ENCODE measurements around the gene AK9.

AK9 gene

GRCh38 chr6:109471105-109471810 lies 219.7 kb downstream of the AK9 start:
- H3K27ac ChIP-seq (ENCODE audit: low read depth, low read length) = no peak overlapping the region
- no CpG with 5 or more reads among the region's 5 CpGs for WGBS (ENCODE audit: extremely low coverage, insufficient coverage, insufficient read length)
- H3K79me2 ChIP-seq (ENCODE audit: control insufficient read depth, insufficient read depth, low read length, poor library complexity) = no peaks in the 10 kb centered on the region
- H3K23ac ChIP-seq (ENCODE audit: low read length) = no peak overlapping the region
- no peak overlapping the region for H4K91ac ChIP-seq (ENCODE audit: low read depth, low read length)
- no peak overlapping the region for H3K9ac ChIP-seq (ENCODE audit: low read length)
- H3K79me1 ChIP-seq (ENCODE audit: low read length) = no peaks in the 10 kb centered on the region
- H3K9me3 ChIP-seq (ENCODE audit: insufficient read depth, low read depth, low read length) = no peaks in the 10 kb centered on the region
- no peak overlapping the region for H2BK12ac ChIP-seq (ENCODE audit: low read length)
- no peak overlapping the region for H3K18ac ChIP-seq (ENCODE audit: low read length)
- peaks cover 0 to 2% of the 10 kb centered on the region in 2 experiments for H3K4me1 ChIP-seq (ENCODE audit: control insufficient read depth in 1 of 2, insufficient read depth in 2 of 2, low read length in 2 of 2)
- no peak overlapping the region for H2AFZ ChIP-seq (ENCODE audit: insufficient read depth, low read length, poor library complexity)
- H3K36me3 ChIP-seq (ENCODE audit: control insufficient read depth in 1 of 2, insufficient read depth in 2 of 2, low read length in 2 of 2) = peaks cover 20 to 49% of the 10 kb centered on the region in 2 experiments
- no peak overlapping the region for H4K8ac ChIP-seq (ENCODE audit: low read depth, low read length)
- no peak overlapping the region for H2AK5ac ChIP-seq (ENCODE audit: low read length)
- no peak overlapping the region for H4K12ac ChIP-seq (ENCODE audit: low read depth, low read length)
- no peak overlapping the region for H3K14ac ChIP-seq (ENCODE audit: low read length)
- no peak overlapping the region for H3K4me3 ChIP-seq (ENCODE audit: low read depth, low read length)
- DNase-seq = no peak
- H3K27me3 ChIP-seq (ENCODE audit: insufficient read depth, low read length) = no peaks in the 10 kb centered on the region
- H2BK5ac ChIP-seq (ENCODE audit: low read depth, low read length, poor library complexity) = no peak overlapping the region
- no peak overlapping the region for H3K4ac ChIP-seq (ENCODE audit: low read depth, low read length)
- no peak overlapping the region for H2BK120ac ChIP-seq (ENCODE audit: insufficient read depth, low read length, poor library complexity)
- H3K4me2 ChIP-seq (ENCODE audit: low read length) = no peak overlapping the region

DNA sequence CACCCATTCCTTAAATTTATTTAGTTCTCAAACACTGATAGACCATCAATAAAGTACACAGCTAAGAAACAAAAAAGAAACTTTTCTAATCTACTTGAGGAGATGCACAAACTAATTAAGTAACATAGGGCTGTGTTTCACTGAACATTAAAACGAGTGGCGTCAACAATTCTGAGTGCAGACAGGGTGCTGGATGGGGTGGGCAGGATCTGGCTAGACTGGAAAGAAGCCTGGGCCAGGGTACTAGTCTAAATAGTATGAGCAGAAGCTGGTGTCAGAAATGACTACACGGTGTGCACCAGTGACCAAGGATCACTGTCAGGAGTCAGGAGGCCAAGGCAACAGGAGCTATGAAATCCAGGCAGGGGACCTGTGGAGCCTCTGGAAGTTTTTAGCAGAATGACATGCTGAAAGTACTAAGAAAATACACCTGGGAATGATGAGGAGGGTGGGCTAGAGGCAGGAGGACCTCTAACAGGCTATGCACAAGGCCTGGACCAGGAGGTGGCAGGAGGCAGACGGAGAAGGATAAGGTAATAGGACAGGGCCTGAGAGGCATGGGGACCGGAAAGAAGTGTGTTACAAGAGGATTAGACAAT lies 221.3 kb downstream of the AK9 start:
- Histone ChIP-seq H3K4me2 (ENCODE audit: low read length) (no peak overlapping the region), H2BK5ac (ENCODE audit: low read depth, low read length, poor library complexity) (no peak overlapping the region), H2BK12ac (ENCODE audit: low read length) (no peak overlapping the region), H3K4me3 (ENCODE audit: low read depth, low read length) (no peak overlapping the region), H3K14ac (ENCODE audit: low read length) (no peak overlapping the region), H3K27me3 (ENCODE audit: insufficient read depth, low read length) (no peaks in the 10 kb centered on the region), H3K79me1 (ENCODE audit: low read length) (no peaks in the 10 kb centered on the region), H3K18ac (ENCODE audit: low read length) (no peak overlapping the region), H3K23ac (ENCODE audit: low read length) (no peak overlapping the region), H3K9me3 (ENCODE audit: insufficient read depth, low read depth, low read length) (no peaks in the 10 kb centered on the region), H3K79me2 (ENCODE audit: control insufficient read depth, insufficient read depth, low read length, poor library complexity) (no peaks in the 10 kb centered on the region), H2AK5ac (ENCODE audit: low read length) (no peak overlapping the region), H4K12ac (ENCODE audit: low read depth, low read length) (no peak overlapping the region), H2AFZ (ENCODE audit: insufficient read depth, low read length, poor library complexity) (no peak overlapping the region), H3K4ac (ENCODE audit: low read depth, low read length) (no peak overlapping the region), H2BK120ac (ENCODE audit: insufficient read depth, low read length, poor library complexity) (no peak overlapping the region), H4K91ac (ENCODE audit: low read depth, low read length) (no peak overlapping the region), H3K36me3 (ENCODE audit: control insufficient read depth in 1 of 2, insufficient read depth in 2 of 2, low read length in 2 of 2) (peaks cover 25 to 54% of the 10 kb centered on the region in 2 experiments), H3K9ac (ENCODE audit: low read length) (no peak overlapping the region), H4K8ac (ENCODE audit: low read depth, low read length) (no peak overlapping the region), H3K27ac (ENCODE audit: low read depth, low read length) (no peak overlapping the region), H3K4me1 (ENCODE audit: control insufficient read depth in 1 of 2, insufficient read depth in 2 of 2, low read length in 2 of 2) (peaks cover 0 to 2% of the 10 kb centered on the region in 2 experiments)
- no peak for DNase-seq
- WGBS (ENCODE audit: extremely low coverage, insufficient coverage, insufficient read length) = no CpG with 5 or more reads among the region's 5 CpGs

- peaks cover 15 to 45% of the 10 kb centered on the region in 2 experiments for H3K36me3 ChIP-seq (ENCODE audit: control insufficient read depth in 1 of 2, insufficient read depth in 2 of 2, low read length in 2 of 2)
- no peak overlapping the region for H3K18ac ChIP-seq (ENCODE audit: low read length)
- H3K79me1 ChIP-seq (ENCODE audit: low read length) = no peaks in the 10 kb centered on the region
- peaks cover 0 to 2% of the 10 kb centered on the region in 2 experiments for H3K4me1 ChIP-seq (ENCODE audit: control insufficient read depth in 1 of 2, insufficient read depth in 2 of 2, low read length in 2 of 2)
- no peak overlapping the region for H3K9ac ChIP-seq (ENCODE audit: low read length)
- no peak overlapping the region for H3K27ac ChIP-seq (ENCODE audit: low read depth, low read length)
- no peak overlapping the region for H2AFZ ChIP-seq (ENCODE audit: insufficient read depth, low read length, poor library complexity)
- no peak for DNase-seq
- WGBS (ENCODE audit: extremely low coverage, insufficient coverage, insufficient read length) = 100% methylated on average over 1 of the region's 6 CpGs
- H2BK5ac ChIP-seq (ENCODE audit: low read depth, low read length, poor library complexity) = no peak overlapping the region
- H2BK120ac ChIP-seq (ENCODE audit: insufficient read depth, low read length, poor library complexity) = no peak overlapping the region
- no peak overlapping the region for H4K12ac ChIP-seq (ENCODE audit: low read depth, low read length)
- H3K27me3 ChIP-seq (ENCODE audit: insufficient read depth, low read length) = no peaks in the 10 kb centered on the region
- no peak overlapping the region for H3K23ac ChIP-seq (ENCODE audit: low read length)
- no peak overlapping the region for H3K4ac ChIP-seq (ENCODE audit: low read depth, low read length)
- no peak overlapping the region for H2BK12ac ChIP-seq (ENCODE audit: low read length)
- H3K4me2 ChIP-seq (ENCODE audit: low read length) = no peak overlapping the region
- no peaks in the 10 kb centered on the region for H3K9me3 ChIP-seq (ENCODE audit: insufficient read depth, low read depth, low read length)
- H4K91ac ChIP-seq (ENCODE audit: low read depth, low read length) = no peak overlapping the region
- no peak overlapping the region for H4K8ac ChIP-seq (ENCODE audit: low read depth, low read length)
- no peaks in the 10 kb centered on the region for H3K79me2 ChIP-seq (ENCODE audit: control insufficient read depth, insufficient read depth, low read length, poor library complexity)
- H3K4me3 ChIP-seq (ENCODE audit: low read depth, low read length) = no peak overlapping the region
- H2AK5ac ChIP-seq (ENCODE audit: low read length) = no peak overlapping the region
- H3K14ac ChIP-seq (ENCODE audit: low read length) = no peak overlapping the region
Observed at GRCh38 chr6:109467696-109468095, 223.3 kb downstream of the AK9 start.

- no peak overlapping the region for H3K9ac ChIP-seq (ENCODE audit: low read length)
- no peaks in the 10 kb centered on the region for H3K79me2 ChIP-seq (ENCODE audit: control insufficient read depth, insufficient read depth, low read length, poor library complexity)
- no peak overlapping the region for H2BK120ac ChIP-seq (ENCODE audit: insufficient read depth, low read length, poor library complexity)
- H3K4me1 ChIP-seq (ENCODE audit: control insufficient read depth in 1 of 2, insufficient read depth in 2 of 2, low read length in 2 of 2) = no peaks in the 10 kb centered on the region
- H3K4me2 ChIP-seq (ENCODE audit: low read length) = no peak overlapping the region
- H4K91ac ChIP-seq (ENCODE audit: low read depth, low read length) = no peak overlapping the region
- H2AFZ ChIP-seq (ENCODE audit: insufficient read depth, low read length, poor library complexity) = no peak overlapping the region
- peaks cover 13 to 37% of the 10 kb centered on the region in 2 experiments for H3K36me3 ChIP-seq (ENCODE audit: control insufficient read depth in 1 of 2, insufficient read depth in 2 of 2, low read length in 2 of 2)
- H4K8ac ChIP-seq (ENCODE audit: low read depth, low read length) = no peak overlapping the region
- H2AK5ac ChIP-seq (ENCODE audit: low read length) = no peak overlapping the region
- peak in 1 of 2 donors; percentile 19 for DNase-seq
- no peaks in the 10 kb centered on the region for H3K9me3 ChIP-seq (ENCODE audit: insufficient read depth, low read depth, low read length)
- H2BK5ac ChIP-seq (ENCODE audit: low read depth, low read length, poor library complexity) = no peak overlapping the region
- H3K27ac ChIP-seq (ENCODE audit: low read depth, low read length) = no peak overlapping the region
- H3K14ac ChIP-seq (ENCODE audit: low read length) = no peak overlapping the region
- H3K4me3 ChIP-seq (ENCODE audit: low read depth, low read length) = no peak overlapping the region
- no peak overlapping the region for H4K12ac ChIP-seq (ENCODE audit: low read depth, low read length)
- H3K23ac ChIP-seq (ENCODE audit: low read length) = no peak overlapping the region
- H3K4ac ChIP-seq (ENCODE audit: low read depth, low read length) = no peak overlapping the region
- no peak overlapping the region for H2BK12ac ChIP-seq (ENCODE audit: low read length)
- H3K27me3 ChIP-seq (ENCODE audit: insufficient read depth, low read length) = no peaks in the 10 kb centered on the region
- WGBS (ENCODE audit: extremely low coverage, insufficient coverage, insufficient read length) = no CpG with 5 or more reads among the region's 7 CpGs
- H3K18ac ChIP-seq (ENCODE audit: low read length) = no peak overlapping the region
- H3K79me1 ChIP-seq (ENCODE audit: low read length) = no peaks in the 10 kb centered on the region
Observed at GRCh38 chr6:109466212-109466923, 224.6 kb downstream of the AK9 start.

All from trophoblast cell (in vitro differentiated cells and primary cell).